HPDE6-E6E7 (cell line): Measurements from ENCODE around the gene TDRD10.

Experiments used
- DNase-seq: peaks from one replicate; pipeline ENCODE4 v3.0.0; 2011; ENCODE audit warnings: missing footprints; ENCODE audit errors: extremely low spot score

The TDRD10 gene

GRCh38 chr1:154553056-154554030 is 51.3 kb downstream of the TDRD10 start:
- DNase-seq, result no peak

- no peak for DNase-seq
Measured at GRCh38 chr1:154556422-154556821, 54.4 kb downstream of the TDRD10 start.

- DNase-seq, result no peak
Measured at GRCh38 chr1:154557248-154557938, 55.4 kb downstream of the TDRD10 start.

GRCh38 chr1:154557939-154558719 is 56.1 kb downstream of the TDRD10 start, which contains the start of gene UBE2Q1:
UBE2Q1 (minus strand) TSS chr1:154558662; CDS start chr1:154558553, 109 bp downstream.
- no peak for DNase-seq

GRCh38 chr1:154558720-154559465 is 56.9 kb downstream of the TDRD10 start:
- peak; percentile 93 for DNase-seq

GRCh38 chr1:154559466-154560044 is 57.5 kb downstream of the TDRD10 start:
- DNase-seq, result peak; percentile 69

- no peak for DNase-seq
Measured at GRCh38 chr1:154565876-154566275, 63.9 kb downstream of the TDRD10 start.

GRCh38 chr1:154567386-154568156 is 65.6 kb downstream of the TDRD10 start, which contains the start of gene CHRNB2:
CHRNB2 (plus strand) TSS chr1:154567778; CDS start chr1:154568045, 267 bp downstream.
- peak; percentile 76 for DNase-seq

- DNase-seq, result no peak
Measured at GRCh38 chr1:154568157-154568815, 66.3 kb downstream of the TDRD10 start.

- no peak for DNase-seq
Measured at GRCh38 chr1:154571244-154571963, 69.4 kb downstream of the TDRD10 start.

GRCh38 chr1:154571964-154572288 is 69.9 kb downstream of the TDRD10 start:
- DNase-seq, result no peak

- no peak for DNase-seq
Measured at GRCh38 chr1:154572468-154573167, 70.6 kb downstream of the TDRD10 start.

- no peak for DNase-seq
Measured at GRCh38 chr1:154573168-154573510, 71.1 kb downstream of the TDRD10 start.

- DNase-seq, result no peak
Measured at GRCh38 chr1:154574716-154575115, 72.7 kb downstream of the TDRD10 start.

GRCh38 chr1:154575147-154575927 is 73.3 kb downstream of the TDRD10 start:
- no peak for DNase-seq

- DNase-seq, result no peak
Measured at GRCh38 chr1:154575951-154576566, 74.0 kb downstream of the TDRD10 start.
